ENCODE measurements around the gene SIRT4. TPM values are rescaled to one million over a fixed set of nuclear protein-coding genes. Genes with fewer than 3 reads are reported as not detected.
"Not testable (repeated sequence)": the region's sequence is repeated elsewhere in the genome, so short reads cannot be mapped to it uniquely, and the experiment has no call there.

Gene SIRT4
- total and polyA plus RNA-seq, 2 donors: 2.8 TPM

DNA sequence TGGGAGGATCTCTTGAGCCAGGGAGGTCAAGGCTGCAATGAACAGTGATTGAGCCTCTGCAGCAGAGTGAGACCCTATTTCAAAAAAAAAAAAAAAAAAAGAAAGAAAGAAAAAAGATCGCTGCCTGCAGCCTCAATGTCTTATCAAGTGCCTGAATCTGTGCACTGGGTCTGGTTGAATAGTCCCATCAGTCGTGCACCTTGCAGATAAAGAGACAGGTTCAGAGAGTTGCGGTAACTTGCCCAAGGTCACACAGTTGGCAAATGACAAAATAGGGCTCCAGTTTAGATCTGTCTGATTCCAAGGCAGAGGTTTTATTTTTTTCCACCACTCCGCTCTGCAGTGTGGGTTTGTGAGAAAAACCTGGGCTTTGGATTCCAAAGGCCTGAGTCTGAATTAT, 26.1 kb downstream of the SIRT4 start:
- 81% methylated on average over 4 of the region's 4 CpGs for WGBS
- DNase-seq (ENCODE audit: low read depth in 6 of 9, low spot score in 9 of 9): no peak
- Histone ChIP-seq H3K4me3 (ENCODE audit: low read length in 2 of 2) (no peak overlapping the region), H3K4me1 (ENCODE audit: control insufficient read depth in 2 of 2, insufficient read depth in 2 of 2, low read length in 2 of 2) (peaks cover 0 to 8% of the 10 kb centered on the region in 2 donors), H3K27ac (ENCODE audit: low read depth in 1 of 2, low read length in 1 of 2) (no peak overlapping the region), H3K9me3 (ENCODE audit: control insufficient read depth in 2 of 2, insufficient read depth in 1 of 2, low read length in 1 of 2) (no peaks in the 10 kb centered on the region), H3K27me3 (ENCODE audit: control insufficient read depth in 2 of 2, insufficient read depth in 1 of 2, low read length in 1 of 2) (peaks cover 0 to 24% of the 10 kb centered on the region in 2 donors), H3K36me3 (ENCODE audit: control insufficient read depth in 2 of 2, insufficient read depth in 2 of 2, low read length in 1 of 2) (no peaks in the 10 kb centered on the region)

- H3K4me3 ChIP-seq (ENCODE audit: low read length in 2 of 2): no peak overlapping the region
- H3K27ac ChIP-seq (ENCODE audit: low read depth in 1 of 2, low read length in 1 of 2): no peak overlapping the region
- H3K4me1 ChIP-seq (ENCODE audit: control insufficient read depth in 2 of 2, insufficient read depth in 2 of 2, low read length in 2 of 2): no peaks in the 10 kb centered on the region
- 83% methylated on average over 3 of the region's 3 CpGs for WGBS
- H3K36me3 ChIP-seq (ENCODE audit: control insufficient read depth in 2 of 2, insufficient read depth in 2 of 2, low read length in 1 of 2): no peaks in the 10 kb centered on the region
- H3K27me3 ChIP-seq (ENCODE audit: control insufficient read depth in 2 of 2, insufficient read depth in 1 of 2, low read length in 1 of 2): peaks cover 0 to 10% of the 10 kb centered on the region in 2 donors
- DNase-seq (ENCODE audit: low read depth in 6 of 9, low spot score in 9 of 9): no peak
- H3K9me3 ChIP-seq (ENCODE audit: control insufficient read depth in 2 of 2, insufficient read depth in 1 of 2, low read length in 1 of 2): peaks cover 0 to 6% of the 10 kb centered on the region in 2 donors
These were observed 29.3 kb downstream of the SIRT4 start for GRCh38 chr12:120331390-120331789.

- H3K4me1 ChIP-seq (ENCODE audit: control insufficient read depth in 2 of 2, insufficient read depth in 2 of 2, low read length in 2 of 2): no peaks in the 10 kb centered on the region
- H3K27ac ChIP-seq (ENCODE audit: low read depth in 1 of 2, low read length in 1 of 2): no peak overlapping the region
- 91% methylated on average over 5 of the region's 5 CpGs for WGBS
- no peak for DNase-seq (ENCODE audit: low read depth in 6 of 9, low spot score in 9 of 9)
- H3K27me3 ChIP-seq (ENCODE audit: control insufficient read depth in 2 of 2, insufficient read depth in 1 of 2, low read length in 1 of 2): peaks cover 0 to 7% of the 10 kb centered on the region in 2 donors
- H3K36me3 ChIP-seq (ENCODE audit: control insufficient read depth in 2 of 2, insufficient read depth in 2 of 2, low read length in 1 of 2): no peaks in the 10 kb centered on the region
- H3K9me3 ChIP-seq (ENCODE audit: control insufficient read depth in 2 of 2, insufficient read depth in 1 of 2, low read length in 1 of 2): peaks cover 1 to 12% of the 10 kb centered on the region in 2 donors
- no peak overlapping the region for H3K4me3 ChIP-seq (ENCODE audit: low read length in 2 of 2)
These were observed 29.9 kb downstream of the SIRT4 start for GRCh38 chr12:120332041-120332440.

DNA sequence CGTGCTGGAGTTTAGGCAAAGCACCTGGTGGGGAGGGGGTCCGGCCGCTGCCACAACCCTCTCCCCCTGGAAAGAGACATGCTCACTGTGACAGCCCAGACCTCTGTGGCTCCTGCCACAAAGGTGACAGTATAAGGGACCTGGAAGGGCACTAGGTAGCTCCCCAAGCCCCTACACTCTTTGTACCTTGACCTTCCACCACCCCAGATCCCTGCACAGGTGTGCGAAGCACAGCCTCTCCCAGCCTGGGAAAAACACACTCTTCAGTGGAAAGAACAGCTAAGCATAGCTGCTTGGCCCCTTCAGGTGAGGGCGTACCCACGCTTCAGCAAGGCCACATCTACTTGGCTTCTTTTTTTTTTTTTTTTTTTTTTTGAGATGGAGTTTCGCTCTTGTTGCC, 30.4 kb downstream of the SIRT4 start:
- no peak overlapping the region for H3K27ac ChIP-seq (ENCODE audit: low read depth in 1 of 2, low read length in 1 of 2)
- peaks cover 1 to 14% of the 10 kb centered on the region in 2 donors for H3K9me3 ChIP-seq (ENCODE audit: control insufficient read depth in 2 of 2, insufficient read depth in 1 of 2, low read length in 1 of 2)
- no peak for DNase-seq (ENCODE audit: low read depth in 6 of 9, low spot score in 9 of 9)
- WGBS: 90% methylated on average over 7 of the region's 7 CpGs
- no peaks in the 10 kb centered on the region for H3K4me1 ChIP-seq (ENCODE audit: control insufficient read depth in 2 of 2, insufficient read depth in 2 of 2, low read length in 2 of 2)
- no peak overlapping the region for H3K4me3 ChIP-seq (ENCODE audit: low read length in 2 of 2)
- peaks cover 0 to 5% of the 10 kb centered on the region in 2 donors for H3K27me3 ChIP-seq (ENCODE audit: control insufficient read depth in 2 of 2, insufficient read depth in 1 of 2, low read length in 1 of 2)
- no peaks in the 10 kb centered on the region for H3K36me3 ChIP-seq (ENCODE audit: control insufficient read depth in 2 of 2, insufficient read depth in 2 of 2, low read length in 1 of 2)

GRCh38 chr12:120335447-120335846, 33.3 kb downstream of the SIRT4 start:
- DNase-seq (ENCODE audit: low read depth in 6 of 9, low spot score in 9 of 9); H3K4me3 ChIP-seq (ENCODE audit: low read length in 2 of 2); H3K4me1 ChIP-seq (ENCODE audit: control insufficient read depth in 2 of 2, insufficient read depth in 2 of 2, low read length in 2 of 2); H3K27ac ChIP-seq (ENCODE audit: low read depth in 1 of 2, low read length in 1 of 2); H3K27me3 ChIP-seq (ENCODE audit: control insufficient read depth in 2 of 2, insufficient read depth in 1 of 2, low read length in 1 of 2); H3K36me3 ChIP-seq (ENCODE audit: control insufficient read depth in 2 of 2, insufficient read depth in 2 of 2, low read length in 1 of 2): not testable (repeated sequence)
- 30% methylated on average over 12 of the region's 12 CpGs for WGBS
- H3K9me3 ChIP-seq (ENCODE audit: control insufficient read depth in 2 of 2, insufficient read depth in 1 of 2, low read length in 1 of 2): peaks cover 1 to 14% of the 10 kb centered on the region in 2 donors

- not testable (repeated sequence) for H3K4me1 ChIP-seq (ENCODE audit: control insufficient read depth in 2 of 2, insufficient read depth in 2 of 2, low read length in 2 of 2); H3K36me3 ChIP-seq (ENCODE audit: control insufficient read depth in 2 of 2, insufficient read depth in 2 of 2, low read length in 1 of 2); H3K4me3 ChIP-seq (ENCODE audit: low read length in 2 of 2); H3K27ac ChIP-seq (ENCODE audit: low read depth in 1 of 2, low read length in 1 of 2); DNase-seq (ENCODE audit: low read depth in 6 of 9, low spot score in 9 of 9); H3K27me3 ChIP-seq (ENCODE audit: control insufficient read depth in 2 of 2, insufficient read depth in 1 of 2, low read length in 1 of 2)
- H3K9me3 ChIP-seq (ENCODE audit: control insufficient read depth in 2 of 2, insufficient read depth in 1 of 2, low read length in 1 of 2): peaks cover 1 to 14% of the 10 kb centered on the region in 2 donors
- 94% methylated on average over 2 of the region's 2 CpGs for WGBS
These were observed 34.3 kb downstream of the SIRT4 start for GRCh38 chr12:120336392-120336791.

DNA sequence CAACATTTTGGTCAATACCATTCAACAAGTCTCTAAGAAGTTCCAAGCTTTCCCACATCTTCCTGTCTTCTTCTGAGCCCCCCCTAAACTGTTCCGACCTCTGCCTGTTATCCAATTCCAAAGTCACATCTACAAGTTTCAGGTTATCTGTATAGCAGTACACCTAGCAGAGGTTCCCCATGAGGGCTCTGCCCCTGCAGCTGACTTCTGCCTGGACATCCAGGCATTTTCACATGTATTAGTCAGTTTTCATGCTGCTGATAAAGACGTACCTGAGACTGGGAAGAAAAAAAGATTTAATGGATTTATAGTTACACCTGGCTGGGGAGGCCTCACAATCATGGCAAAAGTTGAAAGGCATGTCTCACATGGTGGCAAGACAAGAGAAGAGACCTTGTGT, 35.6 kb downstream of the SIRT4 start:
- Histone ChIP-seq H3K27ac (ENCODE audit: low read depth in 1 of 2, low read length in 1 of 2) (no peak overlapping the region), H3K27me3 (ENCODE audit: control insufficient read depth in 2 of 2, insufficient read depth in 1 of 2, low read length in 1 of 2) (peaks cover 0 to 3% of the 10 kb centered on the region in 2 donors), H3K4me1 (ENCODE audit: control insufficient read depth in 2 of 2, insufficient read depth in 2 of 2, low read length in 2 of 2) (no peaks in the 10 kb centered on the region), H3K9me3 (ENCODE audit: control insufficient read depth in 2 of 2, insufficient read depth in 1 of 2, low read length in 1 of 2) (peaks cover 1 to 14% of the 10 kb centered on the region in 2 donors), H3K4me3 (ENCODE audit: low read length in 2 of 2) (no peak overlapping the region), H3K36me3 (ENCODE audit: control insufficient read depth in 2 of 2, insufficient read depth in 2 of 2, low read length in 1 of 2) (no peaks in the 10 kb centered on the region)
- WGBS: 90% methylated on average over 2 of the region's 2 CpGs
- no peak for DNase-seq (ENCODE audit: low read depth in 6 of 9, low spot score in 9 of 9)

- no peaks in the 10 kb centered on the region for H3K4me1 ChIP-seq (ENCODE audit: control insufficient read depth in 2 of 2, insufficient read depth in 2 of 2, low read length in 2 of 2)
- peaks cover 0 to 10% of the 10 kb centered on the region in 2 donors for H3K27me3 ChIP-seq (ENCODE audit: control insufficient read depth in 2 of 2, insufficient read depth in 1 of 2, low read length in 1 of 2)
- WGBS: 95% methylated on average over 4 of the region's 4 CpGs
- H3K27ac ChIP-seq (ENCODE audit: low read depth in 1 of 2, low read length in 1 of 2): no peak overlapping the region
- peaks cover 1 to 14% of the 10 kb centered on the region in 2 donors for H3K9me3 ChIP-seq (ENCODE audit: control insufficient read depth in 2 of 2, insufficient read depth in 1 of 2, low read length in 1 of 2)
- H3K36me3 ChIP-seq (ENCODE audit: control insufficient read depth in 2 of 2, insufficient read depth in 2 of 2, low read length in 1 of 2): no peaks in the 10 kb centered on the region
- H3K4me3 ChIP-seq (ENCODE audit: low read length in 2 of 2): no peak overlapping the region
- no peak for DNase-seq (ENCODE audit: low read depth in 6 of 9, low spot score in 9 of 9)
These were observed 37.1 kb downstream of the SIRT4 start for GRCh38 chr12:120339256-120339655.

- no peak for DNase-seq (ENCODE audit: low read depth in 6 of 9, low spot score in 9 of 9)
- Histone ChIP-seq H3K27me3 (ENCODE audit: control insufficient read depth in 2 of 2, insufficient read depth in 1 of 2, low read length in 1 of 2) (peaks cover 0 to 13% of the 10 kb centered on the region in 2 donors), H3K27ac (ENCODE audit: low read depth in 1 of 2, low read length in 1 of 2) (no peak overlapping the region), H3K36me3 (ENCODE audit: control insufficient read depth in 2 of 2, insufficient read depth in 2 of 2, low read length in 1 of 2) (no peaks in the 10 kb centered on the region), H3K9me3 (ENCODE audit: control insufficient read depth in 2 of 2, insufficient read depth in 1 of 2, low read length in 1 of 2) (no peaks in the 10 kb centered on the region), H3K4me1 (ENCODE audit: control insufficient read depth in 2 of 2, insufficient read depth in 2 of 2, low read length in 2 of 2) (no peaks in the 10 kb centered on the region), H3K4me3 (ENCODE audit: low read length in 2 of 2) (no peak overlapping the region)
- 82% methylated on average over 30 of the region's 30 CpGs for WGBS
These were observed 40.3 kb downstream of the SIRT4 start for GRCh38 chr12:120342175-120343038.

Measured in thymus (tissue), 11 donors.